CD4-positive, alpha-beta T cell treated with Interleukin-15 for 1 hour (primary cell): Measurements from ENCODE around the gene IP6K1.
A peak's percentile ranks its signal among the peaks of the same experiment; 100 is the strongest.
"Not testable (repeated sequence)": the region's sequence is repeated elsewhere in the genome, so short reads cannot be mapped to it uniquely, and the experiment has no call there.

Source experiments
- DNase-seq: peaks from one replicate; pipeline ENCODE4 v3.0.0-alpha.2; 2020

The IP6K1 gene

GRCh38 chr3:49761661-49762060 lies 24.7 kb downstream of the IP6K1 start:
- DNase-seq: no peak

GRCh38 chr3:49759226-49759625 lies 27.1 kb downstream of the IP6K1 start:
- no peak for DNase-seq

- no peak for DNase-seq
Measured at GRCh38 chr3:49757197-49757596, 29.1 kb downstream of the IP6K1 start.

GRCh38 chr3:49756036-49756435 lies 30.3 kb downstream of the IP6K1 start:
- no peak for DNase-seq

GRCh38 chr3:49754536-49754935 lies 31.8 kb downstream of the IP6K1 start:
- no peak for DNase-seq

GRCh38 chr3:49751501-49751900 lies 34.8 kb downstream of the IP6K1 start:
- no peak for DNase-seq

- DNase-seq: no peak
Measured at GRCh38 chr3:49750056-49750455, 36.3 kb downstream of the IP6K1 start.

- DNase-seq: not testable (repeated sequence)
Measured at GRCh38 chr3:49748874-49749273, 37.5 kb downstream of the IP6K1 start.

- no peak for DNase-seq
Measured at GRCh38 chr3:49747792-49748480, 38.4 kb downstream of the IP6K1 start.

GRCh38 chr3:49745986-49746385 lies 40.4 kb downstream of the IP6K1 start:
- no peak for DNase-seq

- DNase-seq: no peak
Measured at GRCh38 chr3:49740427-49740826, 45.9 kb downstream of the IP6K1 start.

- DNase-seq: no peak
Measured at GRCh38 chr3:49738067-49738713, 48.2 kb downstream of the IP6K1 start.

- no peak for DNase-seq
Measured at GRCh38 chr3:49734752-49735151, 51.6 kb downstream of the IP6K1 start.

- no peak for DNase-seq
Measured at GRCh38 chr3:49733551-49733950, 52.8 kb downstream of the IP6K1 start.

- DNase-seq: no peak
Measured at GRCh38 chr3:49732597-49732996, 53.7 kb downstream of the IP6K1 start.

GRCh38 chr3:49729966-49730609 lies 56.3 kb downstream of the IP6K1 start:
- no peak for DNase-seq

GRCh38 chr3:49727924-49728361 lies 58.4 kb downstream of the IP6K1 start:
- DNase-seq: peak; percentile 16

GRCh38 chr3:49727154-49727923 lies 59.0 kb downstream of the IP6K1 start:
- DNase-seq: peak; percentile 17

GRCh38 chr3:49725906-49726681 lies 60.2 kb downstream of the IP6K1 start:
- DNase-seq: peak; percentile 5

- DNase-seq: peak; percentile 81
Measured at GRCh38 chr3:49724586-49724985, 61.8 kb downstream of the IP6K1 start.

- DNase-seq: peak; percentile 94
Measured at GRCh38 chr3:49723628-49724551, 62.5 kb downstream of the IP6K1 start, which contains the start of gene GMPPB. Gene GMPPB, minus strand, starts transcription at chr3:49723951. Its CDS starts 225 bp downstream, at chr3:49723726.
